Esophagus muscularis mucosa (tissue), 4 donors: ENCODE data around the gene PSMC6. TPM values are rescaled to one million over a fixed set of nuclear protein-coding genes. Genes with fewer than 3 reads are reported as not detected.

ENCODE experiments used
- DNase-seq: peaks from one replicate; pipeline ENCODE4 v3.0.0-alpha.2; 2017; ENCODE audit errors: extremely low spot score
- H3K27ac ChIP-seq, 4 donors: fragments of 200-600 bp; sonication (generic); replicated peaks in 1 of 4; 1 replicate in 3 of 4; 2 replicates in 1 of 4; pipeline ENCODE4 v1.5.1; 2016 to 2019; ENCODE audit warnings: mild to moderate bottlenecking in 1 of 4
- H3K27me3 ChIP-seq, 4 donors: fragments of 200-600 bp; sonication (generic); one replicate each; pipeline versions ENCODE4 v1.5.1 to v1.6.0; 2016 to 2019
- H3K36me3 ChIP-seq, 4 donors: fragments of 200-600 bp; sonication (generic); one replicate each; pipeline ENCODE4 v1.5.1; 2016 to 2019
- H3K4me1 ChIP-seq, 4 donors: fragments of 200-600 bp; sonication (generic); one replicate each; pipeline ENCODE4 v1.5.1; 2016 to 2019
- H3K4me3 ChIP-seq, 4 donors: fragments of 200-600 bp; sonication (generic); 1 replicate in 2 of 4; 2 replicates in 2 of 4; pipeline ENCODE4 v1.5.1; 2016 to 2019; ENCODE audit warnings: mild to moderate bottlenecking in 4 of 4, moderate library complexity in 1 of 4
- H3K9me3 ChIP-seq, 4 donors: fragments of 200-600 bp; sonication (generic); 1 replicate in 3 of 4; 2 replicates in 1 of 4; pipeline ENCODE4 v1.5.1; 2016 to 2019
- CTCF ChIP-seq, 3 experiments: fragments of 200-600 bp in 2 of 3; fragments of 450-650 bp in 1 of 3; sonication (generic) in 2 of 3; IDR thresholded peaks; one replicate each; pipeline ENCODE4 v1.5.1; 2017 to 2019; ENCODE audit warnings: antibody characterized with exemption in 3 of 3, mild to moderate bottlenecking in 2 of 3, moderate library complexity in 1 of 3
- EP300 ChIP-seq: sonication (generic); formaldehyde crosslinking; IDR thresholded peaks from one replicate; pipeline ENCODE4 v1.6.1; 2017; ENCODE audit warnings: antibody characterized with exemption
- POLR2A ChIP-seq: fragments of 450-650 bp; IDR thresholded peaks from one replicate; pipeline ENCODE4 v1.6.1; 2017; ENCODE audit warnings: antibody characterized with exemption, moderate library complexity, mild to moderate bottlenecking, low read depth
- POLR2AphosphoS5 ChIP-seq, 2 donors: sonication (generic); formaldehyde crosslinking; IDR thresholded peaks; one replicate each; pipeline ENCODE4 v1.6.1; 2017; ENCODE audit warnings: antibody characterized with exemption in 2 of 2
- WGBS: methylation state at CpG from one replicate; pipeline ENCODE4 v1.1.5; 2018; 5-methylcytosine and 5-hydroxymethylcytosine counted together
- intact Hi-C: fragments of 100-400 bp; cut with DNase I; formaldehyde crosslinking; loops from one replicate; pipeline ENCODE4 v1.15.1; 2023
- total RNA-seq, 4 donors: library from RNA; depleted of rRNA; stranded (reverse); fragments of >200 nt; gene quantifications; one replicate each; pipeline versions ENCODE4 v1.1.0 to v1.2.1, GENCODE V29; 2016

The PSMC6 gene
- total RNA-seq, 4 donors from 2014 or later: 53.5 to 80.8 (median 63.7) TPM

- no peak overlapping the region for H3K4me3 ChIP-seq
- H3K4me1 ChIP-seq: peaks cover 9 to 14% (median 12%) of the 10 kb centered on the region in 4 donors
- no peaks in the 10 kb centered on the region for H3K9me3 ChIP-seq
- no peak overlapping the region for H3K27ac ChIP-seq
- intact Hi-C loops: no loop called here
- H3K36me3 ChIP-seq: no peaks in the 10 kb centered on the region
- TF ChIP-seq POLR2A (no peak), POLR2AphosphoS5 (IDR thresholded peaks at IDR 0.05) (no peak), EP300 (no peak), CTCF (IDR thresholded peaks at IDR 0.05) (no peak)
- 74% methylated on average over 3 of the region's 3 CpGs for WGBS
- DNase-seq: no peak
- peaks cover 0 to 3% (median 0%) of the 10 kb centered on the region in 4 donors for H3K27me3 ChIP-seq
These were observed 3.8 kb upstream of the PSMC6 start for GRCh38 chr14:52703225-52703624.

GRCh38 chr14:52703664-52704063 is 3.3 kb upstream of the PSMC6 start:
- TF ChIP-seq POLR2AphosphoS5 (IDR thresholded peaks at IDR 0.05) (no peak), EP300 (no peak), POLR2A (no peak), CTCF (IDR thresholded peaks at IDR 0.05) (no peak)

GRCh38 chr14:52706286-52706685 is 714 bp upstream of the PSMC6 start:
- 86% methylated on average over 5 of the region's 5 CpGs for WGBS
- H3K9me3 ChIP-seq: no peaks in the 10 kb centered on the region
- no peak for TF ChIP-seq POLR2AphosphoS5 (IDR thresholded peaks at IDR 0.05)
- TF ChIP-seq CTCF (IDR thresholded peaks at IDR 0.05): no peak
- no peak for TF ChIP-seq EP300
- peak; percentile 11 for TF ChIP-seq POLR2A
- intact Hi-C loops: no loop called here
- H3K36me3 ChIP-seq: peaks cover 2 to 25% (median 16%) of the 10 kb centered on the region in 4 donors
- peak overlapping the region; percentile 77 to 90 (median 79) for H3K4me3 ChIP-seq
- DNase-seq: no peak
- peaks cover 0 to 3% (median 0%) of the 10 kb centered on the region in 4 donors for H3K27me3 ChIP-seq
- peaks cover 19 to 28% (median 23%) of the 10 kb centered on the region in 4 donors for H3K4me1 ChIP-seq
- H3K27ac ChIP-seq: peak overlapping the region; percentile 87 to 91 (median 88)

More at GRCh38 chr14:52703664-52704063, 3.3 kb upstream of the PSMC6 start:
- intact Hi-C loops: no loop called here
- Histone ChIP-seq H3K27me3 (peaks cover 0 to 3% (median 0%) of the 10 kb centered on the region in 4 donors), H3K4me3 (no peak overlapping the region), H3K36me3 (peaks cover 0 to 2% (median 0%) of the 10 kb centered on the region in 4 donors), H3K4me1 (peaks cover 13 to 18% (median 16%) of the 10 kb centered on the region in 4 donors), H3K9me3 (no peaks in the 10 kb centered on the region), H3K27ac (no peak overlapping the region)
- 93% methylated on average over 2 of the region's 2 CpGs for WGBS
- DNase-seq: no peak

GRCh38 chr14:52711666-52712065 is 4.7 kb downstream of the PSMC6 start:
- H3K36me3 ChIP-seq: peaks cover 40 to 79% (median 65%) of the 10 kb centered on the region in 4 donors
- 48% methylated on average over 1 of the region's 1 CpG for WGBS
- H3K4me3 ChIP-seq: no peak overlapping the region

More at GRCh38 chr14:52711666-52712065, 4.7 kb downstream of the PSMC6 start:
- intact Hi-C loops: no loop called here
- H3K27ac ChIP-seq: no peak overlapping the region
- H3K27me3 ChIP-seq: no peaks in the 10 kb centered on the region
- H3K4me1 ChIP-seq: peaks cover 14 to 24% (median 19%) of the 10 kb centered on the region in 4 donors
- H3K9me3 ChIP-seq: no peaks in the 10 kb centered on the region
- DNase-seq: no peak
- TF ChIP-seq POLR2AphosphoS5 (IDR thresholded peaks at IDR 0.05) (no peak), EP300 (no peak), POLR2A (no peak), CTCF (IDR thresholded peaks at IDR 0.05) (no peak)
